HFFc6 (cell line): ENCODE measurements around the gene ANKH. TPM values are rescaled to one million over a fixed set of nuclear protein-coding genes. Genes with fewer than 3 reads are reported as not detected.

Experiments
- DNase-seq: peaks from one replicate; pipeline ENCODE4 v3.0.0-alpha.2; 2018
- H3K27ac Mint-ChIP-seq: 2 replicates; pipeline ENCODE4 v1.8.0; 2020; ENCODE audit warnings: mild to moderate bottlenecking, mixed read lengths
- H3K27me3 Mint-ChIP-seq: 2 replicates; pipeline ENCODE4 v1.8.0; 2021; ENCODE audit warnings: mild to moderate bottlenecking, moderate library complexity, mixed read lengths; ENCODE audit not compliant: insufficient read depth
- H3K36me3 Mint-ChIP-seq: 2 replicates; pipeline ENCODE4 v1.8.0; 2021; ENCODE audit warnings: low read depth, mixed read lengths
- H3K4me1 Mint-ChIP-seq: 2 replicates; pipeline ENCODE4 v1.8.0; 2020; ENCODE audit warnings: low read depth, mixed read lengths
- H3K4me3 Mint-ChIP-seq: 2 replicates; pipeline ENCODE4 v1.8.0; 2020; ENCODE audit warnings: mild to moderate bottlenecking, moderate library complexity, mixed read lengths
- H3K9me3 Mint-ChIP-seq: 2 replicates; pipeline ENCODE4 v1.8.0; 2020; ENCODE audit warnings: mild to moderate bottlenecking, mixed read lengths
- total RNA-seq, 6 experiments: library from RNA; stranded (reverse); fragmentation: NEBNext Ultra II Directional; extraction: Animal tissue kit (Norgen Biotek cat#: 25700); gene quantifications; 2 replicates in 1 of 6; 3 replicates in 5 of 6; pipeline ENCODE4 v1.2.3, GENCODE V29; 2021
- TF ChIP-seq, protein P1 (sequence below): fragments of 200-600 bp; sonication (generic); IDR thresholded peaks from 2 replicates; pipeline ENCODE4 v1.5.0; 2021; ENCODE audit warnings: antibody characterized with exemption, mild to moderate bottlenecking

The ANKH gene
- total RNA-seq, 6 experiments from 2014 or later, result 32.5 to 35.7 (median 33.0) TPM

GRCh38 chr5:14729448-14730385 lies 141.9 kb downstream of the ANKH start:
- Mint-ChIP-seq H3K27me3 (peaks cover 7% of the 10 kb centered on the region; the same call in 1 of the 2 replicates), H3K9me3 (no peaks in the 10 kb centered on the region), H3K4me3 (no peak overlapping the region), H3K4me1 (peaks cover 23% of the 10 kb centered on the region), H3K27ac (no peak overlapping the region), H3K36me3 (no peaks in the 10 kb centered on the region; the same call in 1 of the 2 replicates)
- TF ChIP-seq, protein P1, sequence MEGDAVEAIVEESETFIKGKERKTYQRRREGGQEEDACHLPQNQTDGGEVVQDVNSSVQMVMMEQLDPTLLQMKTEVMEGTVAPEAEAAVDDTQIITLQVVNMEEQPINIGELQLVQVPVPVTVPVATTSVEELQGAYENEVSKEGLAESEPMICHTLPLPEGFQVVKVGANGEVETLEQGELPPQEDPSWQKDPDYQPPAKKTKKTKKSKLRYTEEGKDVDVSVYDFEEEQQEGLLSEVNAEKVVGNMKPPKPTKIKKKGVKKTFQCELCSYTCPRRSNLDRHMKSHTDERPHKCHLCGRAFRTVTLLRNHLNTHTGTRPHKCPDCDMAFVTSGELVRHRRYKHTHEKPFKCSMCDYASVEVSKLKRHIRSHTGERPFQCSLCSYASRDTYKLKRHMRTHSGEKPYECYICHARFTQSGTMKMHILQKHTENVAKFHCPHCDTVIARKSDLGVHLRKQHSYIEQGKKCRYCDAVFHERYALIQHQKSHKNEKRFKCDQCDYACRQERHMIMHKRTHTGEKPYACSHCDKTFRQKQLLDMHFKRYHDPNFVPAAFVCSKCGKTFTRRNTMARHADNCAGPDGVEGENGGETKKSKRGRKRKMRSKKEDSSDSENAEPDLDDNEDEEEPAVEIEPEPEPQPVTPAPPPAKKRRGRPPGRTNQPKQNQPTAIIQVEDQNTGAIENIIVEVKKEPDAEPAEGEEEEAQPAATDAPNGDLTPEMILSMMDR, result no peak
- DNase-seq, result no peak

GRCh38 chr5:14728459-14728938 lies 143.1 kb downstream of the ANKH start:
- no peak for DNase-seq
- Mint-ChIP-seq H3K4me1 (peaks cover 23% of the 10 kb centered on the region), H3K27ac (no peak overlapping the region), H3K9me3 (no peaks in the 10 kb centered on the region; the same call in 1 of the 2 replicates), H3K27me3 (peaks cover 6% of the 10 kb centered on the region; the same call in 1 of the 2 replicates), H3K36me3 (peaks cover 3% of the 10 kb centered on the region; the same call in 1 of the 2 replicates), H3K4me3 (no peak overlapping the region)
- TF ChIP-seq, protein P1, result no peak

DNA sequence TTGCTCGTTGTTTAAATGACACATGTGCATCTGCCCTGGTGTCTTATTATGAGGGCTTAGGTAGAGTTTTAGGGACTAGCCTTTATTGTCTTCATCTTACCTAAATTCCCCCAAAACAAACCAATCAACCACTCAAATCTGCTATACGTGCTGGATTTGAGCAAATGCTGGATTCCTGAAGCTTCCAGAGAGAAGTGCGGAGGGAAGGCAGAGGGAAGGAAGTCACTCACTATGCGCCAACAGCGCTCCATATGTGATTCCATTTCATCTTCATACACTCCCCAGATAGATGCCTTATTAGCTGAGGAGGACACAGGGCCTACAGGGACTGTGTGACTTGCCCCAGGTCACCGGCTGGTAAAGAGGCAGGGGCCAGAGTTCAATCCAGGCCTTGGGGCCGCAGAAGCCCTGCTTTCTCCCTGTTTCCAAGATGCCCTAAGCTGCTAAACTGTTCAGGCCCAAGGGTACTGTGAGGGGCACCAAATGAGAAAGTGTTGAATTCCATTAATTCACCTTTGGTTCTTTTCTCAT lies 143.6 kb downstream of the ANKH start:
- no peaks in the 10 kb centered on the region; the same call in 1 of the 2 replicates for H3K9me3 Mint-ChIP-seq
- no peak for DNase-seq
- H3K4me3 Mint-ChIP-seq, result no peak overlapping the region
- H3K36me3 Mint-ChIP-seq, result peaks cover 6% of the 10 kb centered on the region; the same call in 1 of the 2 replicates
- no peak overlapping the region for H3K27ac Mint-ChIP-seq
- H3K27me3 Mint-ChIP-seq, result peaks cover 6% of the 10 kb centered on the region; the same call in 1 of the 2 replicates
- TF ChIP-seq, protein P1, result no peak
- peaks cover 23% of the 10 kb centered on the region for H3K4me1 Mint-ChIP-seq

- H3K4me3 Mint-ChIP-seq, result no peak overlapping the region
- peak; percentile 60 for DNase-seq
- peaks cover 9% of the 10 kb centered on the region for H3K27me3 Mint-ChIP-seq
- H3K27ac Mint-ChIP-seq, result no peak overlapping the region
- H3K4me1 Mint-ChIP-seq, result peaks cover 29% of the 10 kb centered on the region
- H3K36me3 Mint-ChIP-seq, result peaks cover 11% of the 10 kb centered on the region; the same call in 1 of the 2 replicates
- TF ChIP-seq, protein P1, result peak; percentile 99
- H3K9me3 Mint-ChIP-seq, result no peaks in the 10 kb centered on the region; the same call in 1 of the 2 replicates
Measured at GRCh38 chr5:14727428-14727865, 144.1 kb downstream of the ANKH start.

GRCh38 chr5:14726066-14726838 lies 145.3 kb downstream of the ANKH start:
- TF ChIP-seq, protein P1, result no peak
- Mint-ChIP-seq H3K27me3 (peaks cover 9% of the 10 kb centered on the region), H3K36me3 (peaks cover 17% of the 10 kb centered on the region; the same call in 1 of the 2 replicates), H3K4me3 (peak overlapping the region; percentile 66; the same call in 1 of the 2 replicates), H3K9me3 (no peaks in the 10 kb centered on the region; the same call in 1 of the 2 replicates), H3K4me1 (peaks cover 38% of the 10 kb centered on the region), H3K27ac (peak overlapping the region; percentile 86)
- peak; percentile 35 for DNase-seq
